Mesothelial cell of epicardium (in vitro differentiated cells): ENCODE measurements around the gene SLC2A4RG. TPM values are rescaled to one million over a fixed set of nuclear protein-coding genes. Genes with fewer than 3 reads are reported as not detected.

Experiments used
- DNase-seq, 2 experiments: peaks; one replicate each; pipeline ENCODE4 v3.0.0; 2021; ENCODE audit warnings: low spot score in 2 of 2; ENCODE audit not compliant: unreplicated experiment in 2 of 2
- H3K27ac Mint-ChIP-seq: 2 replicates; pipeline ENCODE4 v1.8.0; 2021; ENCODE audit warnings: mixed read lengths
- H3K27me3 Mint-ChIP-seq: 2 replicates; pipeline ENCODE4 v1.8.0; 2021; ENCODE audit warnings: low read depth, mixed read lengths
- H3K36me3 Mint-ChIP-seq: 2 replicates; pipeline ENCODE4 v1.8.0; 2021; ENCODE audit warnings: mixed read lengths
- H3K4me1 Mint-ChIP-seq: 2 replicates; pipeline ENCODE4 v1.8.0; 2021; ENCODE audit warnings: mixed read lengths
- H3K4me3 Mint-ChIP-seq: 2 replicates; pipeline ENCODE4 v1.8.0; 2021; ENCODE audit warnings: mild to moderate bottlenecking, moderate library complexity, mixed read lengths
- H3K9me3 Mint-ChIP-seq: 2 replicates; pipeline ENCODE4 v1.8.0; 2021; ENCODE audit warnings: mixed read lengths
- total RNA-seq: library from RNA; stranded (reverse); gene quantifications from 3 replicates; pipeline ENCODE4 v1.2.1, GENCODE V29; 2021
- TF ChIP-seq, protein P1 (sequence below): fragments of 200-600 bp; sonication (generic); IDR thresholded peaks from one replicate; pipeline ENCODE4 v1.5.0; 2021; ENCODE audit warnings: antibody characterized with exemption; ENCODE audit not compliant: unreplicated experiment

The SLC2A4RG gene
- total RNA-seq, 1 donor from 2014 or later: 122 TPM

GRCh38 chr20:63708301-63709148 lies 31.1 kb upstream of the SLC2A4RG start:
- Mint-ChIP-seq H3K9me3 (peaks cover 6% of the 10 kb centered on the region), H3K27ac (peak overlapping the region; percentile 84), H3K4me3 (peak overlapping the region; percentile 78), H3K27me3 (no peaks in the 10 kb centered on the region), H3K4me1 (peaks cover 15% of the 10 kb centered on the region), H3K36me3 (peaks cover 37% of the 10 kb centered on the region)
- TF ChIP-seq, protein P1, sequence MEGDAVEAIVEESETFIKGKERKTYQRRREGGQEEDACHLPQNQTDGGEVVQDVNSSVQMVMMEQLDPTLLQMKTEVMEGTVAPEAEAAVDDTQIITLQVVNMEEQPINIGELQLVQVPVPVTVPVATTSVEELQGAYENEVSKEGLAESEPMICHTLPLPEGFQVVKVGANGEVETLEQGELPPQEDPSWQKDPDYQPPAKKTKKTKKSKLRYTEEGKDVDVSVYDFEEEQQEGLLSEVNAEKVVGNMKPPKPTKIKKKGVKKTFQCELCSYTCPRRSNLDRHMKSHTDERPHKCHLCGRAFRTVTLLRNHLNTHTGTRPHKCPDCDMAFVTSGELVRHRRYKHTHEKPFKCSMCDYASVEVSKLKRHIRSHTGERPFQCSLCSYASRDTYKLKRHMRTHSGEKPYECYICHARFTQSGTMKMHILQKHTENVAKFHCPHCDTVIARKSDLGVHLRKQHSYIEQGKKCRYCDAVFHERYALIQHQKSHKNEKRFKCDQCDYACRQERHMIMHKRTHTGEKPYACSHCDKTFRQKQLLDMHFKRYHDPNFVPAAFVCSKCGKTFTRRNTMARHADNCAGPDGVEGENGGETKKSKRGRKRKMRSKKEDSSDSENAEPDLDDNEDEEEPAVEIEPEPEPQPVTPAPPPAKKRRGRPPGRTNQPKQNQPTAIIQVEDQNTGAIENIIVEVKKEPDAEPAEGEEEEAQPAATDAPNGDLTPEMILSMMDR: no peak
- peak in 1 of 2 experiments; percentile 27 for DNase-seq

DNA sequence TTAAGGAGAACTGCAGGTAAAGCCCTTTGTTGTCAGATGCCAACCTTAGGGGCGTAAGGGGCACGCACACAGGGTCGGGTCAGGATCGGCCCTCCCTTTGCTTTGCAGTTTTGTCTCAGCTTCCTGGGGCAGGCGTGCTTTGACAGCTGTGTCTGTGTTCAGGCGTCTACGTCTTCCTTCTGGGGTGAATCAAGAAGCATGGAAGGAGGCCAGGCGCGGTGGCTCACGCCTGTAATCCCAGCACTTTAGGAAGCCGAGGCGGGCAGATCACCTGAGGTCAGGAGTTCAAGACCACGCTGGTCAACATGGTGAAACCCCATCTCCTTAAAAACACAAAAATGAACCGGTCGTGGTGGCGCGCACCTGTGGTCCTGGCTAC lies 30.4 kb upstream of the SLC2A4RG start:
- Mint-ChIP-seq H3K4me3 (peak overlapping the region; percentile 78), H3K27ac (no peak overlapping the region), H3K4me1 (peaks cover 15% of the 10 kb centered on the region), H3K27me3 (no peaks in the 10 kb centered on the region), H3K9me3 (peaks cover 6% of the 10 kb centered on the region), H3K36me3 (peaks cover 40% of the 10 kb centered on the region)
- TF ChIP-seq, protein P1: no peak
- DNase-seq: no peak

DNA sequence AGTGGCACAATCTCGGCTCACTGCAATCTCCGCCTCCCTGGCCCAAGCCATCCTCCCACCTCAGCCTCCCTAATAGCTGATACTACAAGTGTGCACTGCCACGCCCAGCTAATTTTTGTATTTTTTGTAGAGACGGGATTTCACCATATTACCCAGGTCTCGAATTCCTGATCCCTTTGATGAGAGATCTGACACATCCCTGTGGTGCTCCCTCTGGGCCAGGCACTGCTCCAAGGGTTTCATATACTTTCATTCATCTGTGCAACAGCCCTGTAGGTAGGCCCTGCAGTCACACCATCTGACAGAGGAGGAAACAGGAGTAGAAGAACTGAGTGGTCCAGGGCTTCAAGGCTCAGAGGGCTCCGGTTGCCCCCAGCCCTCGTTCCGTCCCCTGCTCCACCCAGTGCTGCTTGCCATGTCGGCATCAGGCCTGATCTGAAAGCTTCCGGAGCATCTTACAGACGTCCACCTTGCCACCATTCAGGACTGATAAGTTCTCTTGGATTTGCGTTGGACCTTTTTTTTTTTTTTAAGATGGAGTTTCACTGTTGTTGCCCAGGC lies 28.4 kb upstream of the SLC2A4RG start:
- Mint-ChIP-seq H3K36me3 (peaks cover 49% of the 10 kb centered on the region), H3K4me3 (peak overlapping the region; percentile 55)

GRCh38 chr20:63712191-63712590 lies 27.4 kb upstream of the SLC2A4RG start:
- TF ChIP-seq, protein P1: no peak
- no peak for DNase-seq
- Mint-ChIP-seq H3K27ac (no peak overlapping the region), H3K9me3 (peaks cover 21% of the 10 kb centered on the region), H3K4me1 (peaks cover 8% of the 10 kb centered on the region), H3K36me3 (peaks cover 54% of the 10 kb centered on the region), H3K4me3 (no peak overlapping the region), H3K27me3 (no peaks in the 10 kb centered on the region)

More for the DNA sequence above, 28.4 kb upstream of the SLC2A4RG start:
- peaks cover 15% of the 10 kb centered on the region for H3K4me1 Mint-ChIP-seq
- no peak overlapping the region for H3K27ac Mint-ChIP-seq
- no peak for DNase-seq
- TF ChIP-seq, protein P1: no peak
- H3K9me3 Mint-ChIP-seq: peaks cover 15% of the 10 kb centered on the region
- no peaks in the 10 kb centered on the region for H3K27me3 Mint-ChIP-seq

DNA sequence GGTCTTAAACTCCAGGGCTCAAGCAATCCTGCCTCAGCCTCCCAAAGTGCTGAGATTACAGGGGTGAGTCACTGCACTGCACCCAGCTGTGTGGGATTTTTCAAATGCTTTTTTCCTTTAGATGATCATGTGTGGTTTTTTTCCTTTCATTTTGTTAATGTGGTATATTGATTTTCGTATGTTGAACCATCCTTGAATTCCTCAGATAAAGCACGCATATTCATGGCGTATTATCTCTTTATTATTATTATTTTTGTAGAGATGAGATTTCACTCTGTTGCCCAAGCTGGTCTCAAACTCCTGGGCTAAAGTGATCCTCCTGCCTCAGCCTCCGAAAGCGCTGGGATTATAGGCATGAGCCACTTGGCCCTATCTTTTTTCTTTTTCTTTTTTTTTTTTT lies 24.7 kb upstream of the SLC2A4RG start:
- H3K4me1 Mint-ChIP-seq: peaks cover 2% of the 10 kb centered on the region
- no peak overlapping the region for H3K4me3 Mint-ChIP-seq
- no peak for DNase-seq
- peaks cover 35% of the 10 kb centered on the region for H3K9me3 Mint-ChIP-seq
- H3K27ac Mint-ChIP-seq: no peak overlapping the region
- no peaks in the 10 kb centered on the region for H3K27me3 Mint-ChIP-seq
- TF ChIP-seq, protein P1: no peak
- peaks cover 69% of the 10 kb centered on the region for H3K36me3 Mint-ChIP-seq
